CD4-positive, alpha-beta T cell treated with Interleukin-4 for 1 hour (primary cell): ENCODE measurements around the gene GARS1.

Source experiments
- DNase-seq, 2 donors: peaks; one replicate each; pipeline ENCODE4 v3.0.0-alpha.2; 2020 to 2022

The GARS1 gene

DNA sequence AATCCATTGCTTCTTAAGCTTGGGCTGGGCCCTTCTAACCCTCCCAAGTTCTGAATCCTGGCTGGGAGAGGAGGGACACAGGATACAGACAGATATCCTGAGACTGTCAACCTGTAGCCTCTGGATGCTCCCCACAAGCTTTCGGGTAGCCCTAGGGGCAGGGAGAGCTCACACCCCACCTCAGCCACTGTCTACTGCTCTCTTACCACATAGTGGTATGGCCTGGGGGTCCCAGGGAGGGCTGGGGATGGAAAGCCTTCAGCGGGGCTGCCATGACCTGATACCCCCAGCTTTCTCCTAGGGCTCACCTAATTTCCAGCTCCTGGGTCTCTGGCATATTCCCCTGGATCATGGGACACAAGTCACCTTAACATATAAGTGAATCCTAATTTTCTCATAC, 62.5 kb downstream of the GARS1 start:
- no peak for DNase-seq

DNA sequence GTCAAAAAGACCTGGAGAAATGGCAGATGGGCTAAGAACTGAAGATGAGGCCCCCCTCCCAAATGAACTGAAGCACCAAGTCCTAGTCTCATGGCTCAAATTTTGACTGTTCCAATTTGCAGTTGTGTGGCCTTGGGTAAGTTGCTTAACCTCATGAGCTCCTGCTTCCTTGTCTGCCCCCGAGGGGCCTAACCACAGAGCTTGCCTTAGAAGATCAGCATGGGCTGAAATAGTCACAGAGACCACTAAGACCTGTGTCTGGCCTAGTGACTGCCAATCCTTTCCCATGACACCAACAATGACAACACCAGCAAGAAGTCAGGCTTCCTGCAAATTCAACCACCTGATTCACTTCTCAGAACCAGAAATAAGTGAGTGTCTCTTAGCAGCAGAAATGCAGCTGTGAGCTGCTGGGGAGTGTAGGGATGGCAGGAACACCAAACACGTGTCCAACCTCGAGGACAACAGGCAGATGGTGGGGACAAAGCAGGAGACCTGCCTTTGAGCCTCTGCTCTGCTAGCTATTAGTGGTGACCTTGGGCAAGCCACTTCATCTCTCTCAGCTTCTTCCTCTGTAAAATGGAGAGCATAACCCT, 63.9 kb downstream of the GARS1 start:
- no peak for DNase-seq

DNA sequence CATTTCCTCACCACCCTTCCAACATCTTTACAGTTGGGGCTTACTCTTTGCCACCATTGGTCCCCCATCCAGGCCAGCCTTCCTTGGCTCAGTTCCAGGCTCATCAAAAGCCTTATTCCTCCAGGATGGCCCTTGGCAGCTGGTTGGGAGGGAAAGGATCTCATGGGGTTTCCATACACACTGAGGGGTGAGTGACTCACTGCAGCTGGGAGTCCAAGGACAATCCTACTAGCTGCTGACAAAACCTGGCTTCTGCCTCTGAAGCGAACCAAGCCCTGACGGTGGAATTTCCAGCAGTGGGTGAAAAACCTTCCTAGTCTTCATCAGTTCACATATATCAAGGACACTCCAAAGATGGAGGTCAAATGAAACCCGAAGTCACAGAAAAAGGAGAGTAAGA, 64.6 kb downstream of the GARS1 start:
- no peak for DNase-seq

DNA sequence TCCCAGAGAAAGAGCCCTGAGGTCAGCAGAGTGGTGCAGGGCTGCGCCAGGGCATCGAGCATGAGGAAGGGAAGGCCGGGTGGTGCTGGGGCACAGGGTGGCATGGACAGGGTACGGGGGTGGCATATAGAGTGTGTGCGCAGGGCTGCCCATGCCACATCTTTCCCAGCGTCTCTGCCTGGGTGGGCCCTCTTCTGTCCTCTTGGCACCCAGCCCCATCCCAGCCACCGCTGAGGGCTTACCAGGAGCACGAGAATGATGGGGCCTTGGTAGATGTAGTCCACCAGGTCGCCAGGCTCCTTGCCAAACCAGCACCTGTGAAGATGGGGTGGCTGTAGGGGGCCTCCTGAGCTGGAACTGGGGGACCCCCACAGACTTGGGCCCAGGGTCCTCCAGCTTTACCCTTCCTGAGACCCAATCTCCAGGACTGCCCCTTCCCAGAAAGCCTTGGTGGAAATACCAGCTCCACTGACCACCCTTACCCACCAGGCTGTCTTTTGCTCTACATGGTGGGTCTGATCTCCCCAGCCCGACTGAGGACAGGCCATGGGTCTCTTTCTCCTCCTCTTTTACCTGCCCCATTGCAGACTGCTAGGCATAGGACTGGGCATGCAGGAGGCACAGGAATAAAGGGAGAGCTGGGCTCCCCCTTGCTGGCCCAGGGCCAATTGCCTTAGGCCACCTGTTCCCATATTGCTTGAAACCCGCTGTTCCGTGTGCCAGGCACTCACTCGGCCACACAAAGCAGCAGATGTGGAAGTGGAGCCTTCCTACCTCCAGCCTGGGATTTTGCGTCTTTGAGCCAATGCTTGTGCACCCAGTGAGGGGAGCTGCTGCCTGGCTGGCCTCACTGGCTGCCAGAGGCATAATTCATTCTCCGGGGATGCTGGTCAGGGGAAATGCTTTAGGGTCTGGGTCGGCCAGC, 65.9 kb downstream of the GARS1 start:
- no peak for DNase-seq

DNA sequence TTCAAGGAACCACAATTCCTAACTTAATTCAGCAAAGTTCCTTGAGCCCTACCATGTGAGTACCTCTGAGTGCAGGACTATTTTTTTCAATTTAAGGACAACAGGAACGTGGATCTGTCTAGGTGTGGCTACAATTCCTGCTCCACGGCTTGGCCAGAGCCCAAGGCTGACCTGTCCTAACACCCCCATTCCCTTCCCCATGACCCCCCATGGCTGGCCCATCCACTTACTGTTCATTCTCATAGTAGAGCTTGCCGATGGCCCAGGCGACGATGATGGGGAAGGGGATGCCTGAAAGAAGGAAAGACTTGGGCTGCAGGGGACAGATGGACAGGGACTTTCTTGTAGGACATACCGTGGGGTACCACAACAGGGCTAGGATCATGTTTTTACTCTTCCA, 67.2 kb downstream of the GARS1 start:
- DNase-seq: no peak

DNA sequence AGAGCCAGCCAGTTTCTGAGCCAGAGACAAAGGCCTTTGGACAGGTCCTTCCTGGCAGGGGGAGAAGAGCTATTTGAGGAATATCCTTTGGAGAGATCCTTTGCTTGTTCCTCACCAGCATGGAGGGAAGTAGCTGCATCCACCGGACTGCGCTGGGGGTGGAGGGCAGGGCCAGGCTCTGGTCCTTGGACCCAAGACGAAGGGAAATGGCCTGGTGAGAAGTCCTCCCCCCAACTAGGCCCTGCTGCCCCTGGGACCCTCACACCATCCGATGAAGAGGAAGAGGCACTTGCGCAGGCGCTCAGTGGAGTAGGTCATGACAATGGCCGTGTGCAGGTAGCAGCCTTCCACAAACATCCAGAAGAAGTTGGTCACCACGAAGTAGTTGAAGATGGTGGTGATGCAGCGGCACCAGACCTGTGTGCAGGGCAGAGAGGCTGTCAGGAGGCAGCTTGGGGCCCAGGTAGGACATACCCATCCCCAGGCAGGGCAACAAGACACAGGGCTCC, 67.8 kb downstream of the GARS1 start:
- no peak for DNase-seq

DNA sequence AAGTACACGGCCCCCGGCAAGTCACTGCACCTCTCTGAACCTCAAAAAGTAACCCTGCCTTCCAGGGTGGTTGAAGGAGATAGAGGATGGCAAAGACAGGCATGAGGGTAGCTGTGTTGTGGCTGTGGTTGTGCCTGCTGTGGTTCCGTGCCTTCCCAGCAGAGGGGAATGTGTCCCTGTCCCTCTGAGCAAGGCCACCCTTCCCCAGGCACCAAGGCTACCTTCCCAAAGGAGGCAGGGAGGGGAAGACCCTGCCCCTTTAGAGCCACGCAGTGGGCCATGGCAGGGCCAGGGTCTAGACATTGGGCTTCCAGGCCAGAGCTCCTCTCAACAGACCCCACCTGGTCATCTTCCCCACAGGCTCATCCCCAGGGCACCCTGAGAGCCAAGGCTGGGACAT, 68.7 kb downstream of the GARS1 start:
- no peak for DNase-seq

DNA sequence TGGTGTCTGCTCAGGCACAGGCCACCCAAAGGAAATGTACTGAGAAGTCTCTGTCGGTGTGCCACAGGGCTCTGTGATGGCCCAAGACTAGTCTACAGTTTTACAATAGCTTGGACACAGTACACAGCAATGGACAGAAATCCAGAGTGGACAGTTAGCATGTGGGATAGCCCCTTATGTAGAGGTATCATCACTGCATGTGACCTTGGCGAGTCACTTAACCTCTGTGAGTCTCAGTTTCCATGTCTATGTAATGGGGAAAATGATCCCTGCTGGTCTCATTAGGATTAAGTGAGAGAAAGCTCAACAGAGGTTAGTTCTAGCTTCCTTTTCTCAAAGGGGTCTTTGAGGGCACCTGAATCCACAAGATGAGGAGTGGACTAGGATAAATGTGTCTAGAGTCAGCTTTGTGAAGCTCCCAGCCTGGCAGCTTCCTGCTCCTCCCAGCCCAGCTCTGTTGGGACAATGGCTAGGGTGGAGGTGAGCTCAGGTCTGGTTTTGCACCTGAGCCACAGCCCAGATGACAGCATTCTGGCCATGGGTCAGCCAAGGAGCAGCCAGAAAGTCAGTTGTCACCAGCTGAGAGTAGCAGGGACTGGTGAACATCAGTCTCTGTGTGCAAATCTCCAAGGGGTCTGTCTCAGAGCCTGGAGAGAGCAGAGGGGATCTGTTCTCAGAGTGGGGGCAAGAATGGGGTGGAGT, 69.7 kb downstream of the GARS1 start:
- DNase-seq: no peak

DNA sequence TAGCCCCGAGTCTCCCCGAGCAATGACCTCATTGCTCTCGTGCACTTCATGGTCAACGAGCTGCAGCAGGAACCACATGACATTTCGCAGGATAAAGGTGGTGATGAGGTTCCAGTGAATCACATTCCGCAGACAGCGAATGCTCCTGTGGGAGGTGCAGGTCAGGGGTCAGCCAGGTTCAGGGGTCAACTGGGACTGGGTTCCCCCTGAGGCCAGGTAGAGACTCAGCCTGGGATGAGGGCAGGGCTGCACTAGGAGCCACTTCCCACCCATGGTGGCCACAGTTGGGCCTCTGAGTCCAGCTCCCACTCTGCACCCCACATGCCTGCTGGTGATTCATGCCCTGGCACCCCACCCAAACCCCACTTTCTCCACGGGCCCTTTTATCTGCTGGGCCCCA, 70.4 kb downstream of the GARS1 start:
- DNase-seq: no peak

DNA sequence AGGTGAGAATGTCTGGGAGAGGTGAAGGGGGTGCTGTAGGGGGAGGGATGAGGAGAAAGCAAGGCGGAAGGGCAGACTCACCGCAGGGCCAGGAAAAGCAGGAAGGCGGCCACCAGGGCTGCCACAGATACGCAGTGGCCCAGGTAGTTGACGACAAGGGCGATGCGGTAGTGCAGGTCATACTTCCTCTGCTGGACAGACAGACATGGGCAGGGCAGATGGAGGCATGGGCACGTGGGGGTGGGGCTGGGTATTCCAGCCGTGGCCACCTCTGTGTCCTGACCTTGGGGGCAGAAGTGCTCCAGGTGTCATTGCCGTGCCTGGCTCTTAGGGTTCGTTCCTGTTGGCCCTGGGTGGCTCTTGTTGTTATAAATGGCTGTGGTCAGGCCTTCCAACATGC, 70.8 kb downstream of the GARS1 start:
- no peak for DNase-seq

DNA sequence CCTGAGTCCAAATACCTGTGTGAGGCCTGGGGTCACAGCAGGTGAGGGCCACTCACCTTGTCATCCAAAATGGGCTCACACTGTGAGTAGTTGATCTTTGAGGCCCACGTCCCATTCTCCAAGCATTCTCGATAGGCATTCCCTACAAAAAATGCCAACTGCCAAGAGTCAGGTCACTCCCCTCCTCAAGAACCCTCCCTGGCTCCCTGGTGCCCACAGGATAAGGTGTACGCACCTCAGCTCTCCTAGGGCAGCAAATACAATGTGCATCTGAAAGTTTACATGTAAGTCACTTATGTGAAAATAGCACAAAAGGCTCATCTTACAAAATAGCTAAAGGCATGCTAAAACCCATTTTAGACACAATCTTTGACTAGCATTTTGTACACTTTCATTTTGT, 72.5 kb downstream of the GARS1 start:
- DNase-seq: no peak

DNA sequence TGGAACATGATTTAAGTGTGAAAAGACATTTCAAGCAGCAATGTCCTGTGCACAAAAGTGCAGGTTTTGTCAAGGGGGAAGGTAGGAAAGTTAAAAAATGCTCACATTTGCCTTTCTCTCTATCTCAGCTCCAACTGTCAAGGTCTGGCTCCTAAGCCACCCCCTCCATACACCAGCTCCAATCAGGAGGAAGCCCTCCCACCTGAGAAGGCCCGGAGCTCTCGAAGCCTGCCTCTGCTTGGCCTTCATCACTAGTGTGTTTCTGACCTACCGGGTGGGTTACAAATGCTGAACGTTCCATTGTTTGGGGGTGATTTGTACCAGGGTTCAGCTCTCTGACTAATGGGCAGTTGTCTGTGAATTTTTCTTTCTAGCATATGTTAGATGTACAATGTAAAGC, 73.4 kb downstream of the GARS1 start:
- DNase-seq: no peak

DNA sequence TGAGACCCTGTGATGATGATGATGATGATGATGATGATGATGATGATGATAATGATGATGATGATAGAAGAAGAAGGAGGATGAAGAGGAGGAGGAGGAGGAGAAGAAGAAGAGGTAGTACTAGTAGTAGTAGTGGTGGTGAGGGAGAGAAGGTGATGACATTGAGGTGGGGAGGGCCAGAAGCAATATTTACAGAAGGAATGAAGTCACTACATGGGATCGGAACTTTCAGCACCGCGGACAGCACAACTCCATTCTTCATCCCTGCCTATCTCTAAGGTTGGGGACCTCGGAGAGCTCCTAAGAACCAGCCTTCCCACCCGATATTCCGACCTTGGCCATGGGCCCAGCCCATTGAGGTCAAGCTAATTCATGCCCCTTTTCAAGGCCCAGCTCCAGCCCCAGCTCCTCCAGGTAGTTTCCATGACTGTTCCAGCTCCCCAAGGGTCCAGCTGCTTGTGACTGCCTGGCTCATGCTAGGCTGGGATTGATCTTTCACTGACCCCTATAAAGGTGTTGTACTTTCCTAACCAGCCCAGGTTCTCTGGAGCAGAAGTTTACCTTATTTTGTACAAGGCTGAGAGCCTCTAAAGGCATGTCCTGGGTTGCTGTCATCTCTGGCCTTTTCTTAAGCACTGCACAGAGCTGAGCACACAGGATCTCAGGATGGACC, 77.3 kb downstream of the GARS1 start:
- no peak for DNase-seq

DNA sequence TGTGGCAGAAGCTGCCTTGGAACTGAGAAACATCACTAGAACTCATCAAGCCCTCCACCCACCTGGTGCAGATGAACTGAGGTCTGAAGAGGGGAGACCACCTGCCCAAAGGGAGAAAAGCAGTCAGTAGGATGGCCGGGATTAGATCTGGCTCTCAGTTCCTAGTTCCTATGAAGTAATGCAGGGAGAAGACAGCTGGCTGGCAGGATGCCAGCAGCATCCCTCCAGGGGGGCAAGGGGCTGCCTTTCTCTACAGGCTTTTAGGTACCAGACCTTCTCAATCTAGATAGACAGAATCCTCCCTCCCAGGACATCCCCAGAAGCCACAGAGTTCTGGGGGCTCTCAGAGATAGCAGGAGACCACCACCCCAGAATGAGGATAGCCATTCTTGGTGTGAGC, 79.7 kb downstream of the GARS1 start:
- DNase-seq: no peak

DNA sequence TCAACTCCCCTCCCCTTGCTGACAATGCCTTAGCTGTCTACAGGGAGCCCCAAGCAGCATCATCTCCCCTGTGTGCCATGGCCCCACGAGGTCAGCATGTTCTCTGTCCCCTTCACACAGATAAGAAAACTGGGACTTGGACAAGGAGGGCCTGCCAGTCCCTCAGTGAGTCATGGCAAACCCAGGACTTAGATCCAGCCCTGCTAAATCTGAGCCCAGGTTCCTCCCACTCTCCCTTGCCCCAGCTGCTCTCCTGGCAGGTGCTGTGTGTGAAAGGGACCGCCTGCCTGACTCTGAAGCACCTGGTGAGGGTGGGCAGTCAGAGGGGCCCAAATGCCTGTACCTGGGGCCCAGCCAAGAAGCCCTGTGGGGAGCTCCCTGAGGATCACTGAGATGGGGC, 80.2 kb downstream of the GARS1 start:
- DNase-seq: no peak

DNA sequence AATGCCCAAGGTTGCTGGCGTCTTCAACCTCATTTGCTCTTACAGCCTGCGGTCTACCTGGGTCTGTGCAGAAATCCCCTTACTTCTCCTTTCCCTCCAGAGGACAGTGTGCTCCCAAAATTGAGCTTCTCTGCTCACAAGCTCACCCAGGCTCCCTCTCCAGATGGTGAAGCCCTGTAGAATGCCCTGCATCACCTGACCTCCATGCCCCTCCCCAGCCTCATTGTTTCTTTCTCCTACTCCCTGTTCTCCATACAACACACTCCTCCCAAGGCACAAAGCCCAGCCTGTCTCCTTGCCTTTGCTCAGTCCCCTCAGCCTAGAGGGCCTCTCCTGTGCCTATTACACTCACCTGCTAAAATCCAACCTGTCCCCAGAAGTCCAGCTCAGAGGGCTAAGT, 84.1 kb downstream of the GARS1 start:
- no peak for DNase-seq

DNA sequence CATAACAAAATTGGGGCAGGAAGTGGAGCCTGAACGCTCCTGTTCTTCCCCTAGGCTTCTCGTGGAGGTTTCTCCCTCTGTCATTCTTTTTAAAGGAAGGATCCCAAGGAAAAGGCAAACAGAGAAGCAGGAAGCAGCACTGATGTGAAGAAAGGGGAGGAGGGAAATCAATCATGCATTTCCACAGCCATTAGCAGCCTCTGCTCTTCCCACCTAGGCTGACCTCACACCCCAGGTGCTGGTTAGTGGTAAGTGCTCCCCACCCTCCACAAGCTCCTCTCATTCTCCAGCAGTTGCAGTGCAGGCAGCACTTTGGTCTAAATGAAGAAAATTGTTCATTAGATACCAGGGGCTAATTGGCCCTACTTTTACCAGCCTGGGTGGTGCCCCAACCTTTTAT, 85.0 kb downstream of the GARS1 start:
- DNase-seq: no peak

DNA sequence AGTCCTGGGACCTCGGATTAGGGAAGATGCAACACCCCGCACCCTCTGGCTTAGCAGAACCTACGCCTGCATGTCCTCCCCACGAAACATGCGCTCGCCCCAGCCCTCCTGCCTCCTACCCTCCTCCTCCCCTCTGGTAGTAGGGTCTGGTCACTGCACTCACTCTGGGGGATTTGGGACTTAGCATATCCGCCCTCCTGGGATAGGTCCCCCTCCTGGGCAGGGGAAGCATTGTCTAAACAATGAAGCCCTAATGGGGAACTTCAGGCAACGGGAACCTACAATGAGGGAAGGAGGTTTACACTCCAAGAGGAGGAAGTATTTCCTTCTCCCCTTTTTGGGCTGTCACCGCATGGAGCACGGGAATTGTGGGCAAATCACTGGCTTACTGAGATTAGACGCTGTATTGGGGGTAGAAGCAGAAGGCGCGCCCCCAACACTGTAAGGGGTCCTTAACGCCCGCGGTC, 86.7 kb downstream of the GARS1 start:
- DNase-seq: no peak

DNA sequence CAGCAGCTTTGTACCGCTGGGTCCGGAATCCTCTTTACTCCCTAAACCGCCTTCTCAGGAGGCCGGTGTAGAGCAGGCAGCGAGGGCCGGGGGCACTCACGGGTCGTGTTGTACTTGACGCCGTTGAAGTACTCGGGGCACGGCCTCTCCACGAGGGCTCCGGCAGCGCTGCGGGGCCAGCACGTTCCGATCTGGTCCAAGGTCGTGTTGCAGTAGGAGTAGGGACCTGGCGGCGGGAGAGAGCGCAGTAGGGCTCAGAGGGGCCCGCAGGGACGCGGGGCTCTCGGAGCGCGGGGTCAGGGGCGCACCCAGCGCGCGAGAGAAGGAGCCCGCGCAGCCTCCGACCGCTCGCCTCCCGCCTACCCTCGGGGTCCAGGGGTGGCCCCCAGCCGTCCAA, 87.1 kb downstream of the GARS1 start:
- no peak for DNase-seq

DNA sequence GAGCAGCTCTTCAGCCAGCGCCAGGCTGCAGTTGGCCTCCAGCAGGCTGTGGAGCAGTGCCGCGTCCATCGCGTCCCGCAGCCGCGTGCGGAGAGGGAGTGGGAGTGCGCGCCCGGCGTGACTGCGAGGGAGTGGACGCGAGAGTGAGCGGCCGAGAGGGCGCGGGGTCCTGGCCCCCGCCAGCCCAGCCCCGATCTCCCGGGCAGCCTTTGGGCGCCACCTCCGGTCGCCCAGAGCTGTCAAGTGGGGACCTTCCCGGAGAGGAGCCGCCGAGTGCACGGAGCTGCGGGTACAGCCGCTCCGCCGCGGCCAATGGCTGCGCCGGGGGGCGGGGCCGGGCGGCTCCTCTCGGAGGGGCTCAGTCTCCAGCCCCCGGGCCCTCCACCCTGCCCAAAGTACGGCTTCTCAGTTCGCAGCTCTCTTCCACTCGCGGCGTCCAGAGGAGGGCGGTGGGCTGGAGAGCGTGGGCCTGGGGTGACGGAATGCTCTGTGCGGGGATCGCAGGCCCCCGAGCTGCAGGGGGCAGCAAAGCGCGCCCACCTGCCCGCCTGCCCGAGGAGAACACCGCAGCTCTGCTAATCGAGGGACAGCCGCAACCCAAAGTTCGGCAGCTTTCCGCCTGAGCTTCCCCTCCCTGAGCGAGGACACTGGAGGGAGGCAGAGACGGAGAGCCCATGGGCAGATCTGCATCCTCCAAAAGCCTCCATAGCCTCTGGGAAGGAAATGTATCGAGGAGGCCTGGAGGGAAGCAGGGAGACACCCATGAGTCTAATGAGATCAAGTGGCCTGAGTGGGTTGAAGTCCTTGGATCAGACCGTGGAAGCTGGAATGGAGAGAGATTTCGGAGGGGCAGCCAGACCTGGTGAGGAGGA, 87.8 kb downstream of the GARS1 start, which contains the start of gene CRHR2:
TSS of gene CRHR2 (minus strand) at position 245 of the 872 bp plus-strand sequence. CDS start at position 69, 176 bp downstream.
- DNase-seq: peak in 1 of 2 donors; percentile 31

DNA sequence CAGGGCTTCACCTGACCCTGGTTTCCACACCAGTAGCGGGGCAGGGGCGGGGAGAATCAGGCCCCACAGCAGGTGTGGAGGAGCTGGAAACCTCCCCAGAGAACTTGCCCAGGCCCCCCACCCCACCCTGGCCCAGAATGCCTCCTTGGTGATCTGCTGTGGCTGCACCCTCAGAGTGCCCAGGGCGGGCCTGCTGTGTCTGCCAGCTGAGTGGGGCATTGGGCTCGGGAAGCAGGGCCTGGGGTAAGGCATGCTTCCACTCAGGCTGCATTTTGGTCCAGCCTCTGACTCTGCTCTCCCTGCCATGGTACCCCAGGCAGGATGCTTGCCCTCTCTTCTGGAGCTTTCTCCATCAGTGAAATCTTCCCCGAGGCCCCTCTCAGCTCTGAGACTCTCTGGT, 88.6 kb downstream of the GARS1 start:
- no peak for DNase-seq
